Endothelial cell of umbilical vein (primary cell): ENCODE data around the gene PDCD1. TPM values are rescaled to one million over a fixed set of nuclear protein-coding genes. Genes with fewer than 3 reads are reported as not detected.
A peak's percentile ranks its signal among the peaks of the same experiment; 100 is the strongest.

Source experiments
- BruUV-seq: library from RNA; stranded (reverse); fragments of 400-500 nt; replicated peaks from 2 replicates; lab custom pipeline; 2021; lab: Mats Ljungman, UMichigan
- CTCF ChIA-PET: fragments of 300-600, 350-600 bp; sonication (Branson Sonifier 250); formaldehyde crosslinking; loops from one replicate; lab custom pipeline; 2021; ENCODE audit warnings: antibody characterized with exemption, inconsistent platforms; lab: Charles Lee
- POLR2A ChIA-PET: fragments of 300-600, 350-600 bp; sonication (Branson Sonifier 250); formaldehyde crosslinking; loops from one replicate; lab custom pipeline; 2021; ENCODE audit warnings: antibody characterized with exemption, inconsistent platforms; lab: Charles Lee
- DNase-seq: peaks from one replicate; pipeline ENCODE4 v3.0.0-alpha.2; 2011; ENCODE audit warnings: low read depth, low spot score
- FAIRE-seq: peaks from 2 replicates; lab custom pipeline; 2011; peaks lifted over from hg19 to GRCh38; lab: Jason Lieb, UNC
- H2AFZ ChIP-seq: 2 replicates; pipeline ENCODE4 v1.6.0; 2012; ENCODE audit warnings: low read depth, low read length, control low read depth, inconsistent platforms
- H3K27ac ChIP-seq: 2 replicates; pipeline ENCODE4 v1.5.1; 2011; ENCODE audit warnings: low read depth, mild to moderate bottlenecking, control low read depth, low read length, moderate library complexity; ENCODE audit not compliant: insufficient read depth
- H3K27me3 ChIP-seq, 2 experiments: 2 replicates each; pipeline versions ENCODE4 v1.6.0 to v1.6.1; 2011; ENCODE audit warnings: low read length in 2 of 2, mixed read lengths in 1 of 2; ENCODE audit not compliant: control insufficient read depth in 2 of 2, insufficient read depth in 2 of 2
- H3K36me3 ChIP-seq, 2 experiments: 2 replicates in 1 of 2; 3 replicates in 1 of 2; pipeline ENCODE4 v1.5.1; 2011; ENCODE audit warnings: low read length in 2 of 2, mild to moderate bottlenecking in 1 of 2, moderate library complexity in 1 of 2; ENCODE audit not compliant: control insufficient read depth in 2 of 2, insufficient read depth in 2 of 2; ENCODE audit errors: extremely low read depth in 1 of 2
- H3K4me1 ChIP-seq: 3 replicates; pipeline ENCODE4 v1.5.1; 2011; ENCODE audit warnings: mild to moderate bottlenecking, low read length; ENCODE audit not compliant: control insufficient read depth, insufficient read depth; ENCODE audit errors: extremely low read depth
- H3K4me2 ChIP-seq: 2 replicates; pipeline ENCODE4 v1.6.1; 2011; ENCODE audit warnings: low read length, control low read depth, mixed read lengths; ENCODE audit not compliant: insufficient read depth
- H3K4me3 ChIP-seq, 3 experiments: fragments of 200-600 bp in 1 of 3; sonication (generic), shearing (Covaris generic) in 1 of 3; replicated peaks in 1 of 3; 2 replicates each; pipeline ENCODE4 v1.5.1; 2011 to 2016; ENCODE audit warnings: control low read depth in 3 of 3, low read length in 3 of 3, mild to moderate bottlenecking in 2 of 3, inconsistent platforms in 1 of 3, low read depth in 1 of 3, moderate library complexity in 1 of 3; ENCODE audit not compliant: insufficient read depth in 1 of 3
- H3K79me2 ChIP-seq: 2 replicates; pipeline ENCODE4 v1.6.0; 2012; ENCODE audit warnings: low read length, inconsistent platforms; ENCODE audit not compliant: control insufficient read depth, insufficient read depth
- H3K9ac ChIP-seq: replicated peaks from 2 replicates; pipeline ENCODE3; 2011; ENCODE audit warnings: low read length, control low read depth; ENCODE audit not compliant: insufficient read depth; ENCODE audit errors: extremely low read depth
- H3K9me1 ChIP-seq: replicated peaks from 3 replicates; pipeline ENCODE4 v1.6.0; 2011; ENCODE audit warnings: mild to moderate bottlenecking, low read length; ENCODE audit not compliant: control insufficient read depth, insufficient read depth; ENCODE audit errors: extremely low read depth
- H3K9me3 ChIP-seq: replicated peaks from 2 replicates; pipeline ENCODE4 v1.5.1; 2012; ENCODE audit warnings: low read length, inconsistent platforms; ENCODE audit not compliant: control insufficient read depth, insufficient read depth
- H4K20me1 ChIP-seq: replicated peaks from 2 replicates; pipeline ENCODE3; 2011; ENCODE audit warnings: mild to moderate bottlenecking, low read length; ENCODE audit not compliant: control insufficient read depth, insufficient read depth; ENCODE audit errors: extremely low read depth
- EZH2 ChIP-seq: IDR thresholded peaks from 2 replicates; pipeline ENCODE4 v1.6.1; 2012; ENCODE audit warnings: borderline replicate concordance, low read depth, mild to moderate bottlenecking, moderate library complexity, low read length, inconsistent platforms; ENCODE audit not compliant: severe bottlenecking
- FOS ChIP-seq: IDR thresholded peaks from 2 replicates; pipeline ENCODE4 v1.6.1; 2011; ENCODE audit warnings: mild to moderate bottlenecking, low read length, moderate library complexity, borderline replicate concordance; ENCODE audit not compliant: insufficient read depth
- GATA2 ChIP-seq: IDR thresholded peaks from 2 replicates; pipeline ENCODE4 v1.7.0; 2011; ENCODE audit warnings: low read depth, mild to moderate bottlenecking, moderate library complexity, mixed read lengths, low read length; ENCODE audit not compliant: insufficient read length, insufficient read depth
- JUN ChIP-seq: IDR thresholded peaks from 2 replicates; pipeline ENCODE4 v1.6.1; 2011; ENCODE audit warnings: borderline replicate concordance, low read depth; ENCODE audit not compliant: insufficient read length, insufficient read depth
- MYC ChIP-seq: IDR thresholded peaks from one replicate; pipeline ENCODE4 v1.6.1; 2011; ENCODE audit warnings: mild to moderate bottlenecking, low read depth, low read length
- POLR2A ChIP-seq: IDR thresholded peaks from 2 replicates; pipeline ENCODE4 v1.6.1; 2012; ENCODE audit warnings: low read depth, mild to moderate bottlenecking, control low read depth, low read length
- POLR2AphosphoS5 ChIP-seq: IDR thresholded peaks from 2 replicates; pipeline ENCODE4 v1.6.1; 2012; ENCODE audit warnings: low read depth, mild to moderate bottlenecking, control low read depth, low read length, moderate library complexity; ENCODE audit not compliant: insufficient read depth
- dilution Hi-C: fragments of 300-500 bp; cut with MboI; formaldehyde crosslinking; loops from one replicate; pipeline ENCODE4 v1.15.0; 2019; ENCODE audit warnings: low sequenced_read_pairs; ENCODE audit not compliant: extremely low pct_ligation_motif_present
- intact Hi-C: fragments of 100-400 bp; cut with micrococcal nuclease; formaldehyde crosslinking; loops from one replicate; pipeline ENCODE4 v1.10.0; 2022
- polyA plus RNA-seq, 4 experiments: library from polyadenylated mRNA; depleted of rRNA in 3 of 4; stranded (reverse) in 3 of 4; unstranded in 1 of 4; fragments of >200 nt; gene quantifications; 2 replicates each; pipeline versions ENCODE4 v1.2.1 to v1.2.3, GENCODE V29; 2011 to 2012; ENCODE audit warnings: missing spikeins in 1 of 4
- total RNA-seq: library from RNA; stranded (reverse); gene quantifications from 2 replicates; pipeline ENCODE4 v1.2.3, GENCODE V29; 2021
- TF ChIP-seq, protein P1 (sequence below): IDR thresholded peaks from 2 replicates; pipeline ENCODE4 v1.6.1; 2011; ENCODE audit not compliant: insufficient read depth, insufficient read length
- TF ChIP-seq, protein P2 (sequence below), 2 donors: IDR thresholded peaks; 1 replicate in 1 of 2; 2 replicates in 1 of 2; pipeline ENCODE4 v1.5.1; 2011; ENCODE audit warnings: low read length in 2 of 2, mild to moderate bottlenecking in 2 of 2, moderate library complexity in 2 of 2, control low read depth in 1 of 2, inconsistent platforms in 1 of 2, low read depth in 1 of 2; ENCODE audit not compliant: insufficient read depth in 1 of 2; ENCODE audit errors: extremely low read depth in 1 of 2

PDCD1 gene
- total and polyA plus RNA-seq, 2 donors (not counting 3 experiments of a cell fraction or from before 2014, with no cell fraction given): not detected

DNA sequence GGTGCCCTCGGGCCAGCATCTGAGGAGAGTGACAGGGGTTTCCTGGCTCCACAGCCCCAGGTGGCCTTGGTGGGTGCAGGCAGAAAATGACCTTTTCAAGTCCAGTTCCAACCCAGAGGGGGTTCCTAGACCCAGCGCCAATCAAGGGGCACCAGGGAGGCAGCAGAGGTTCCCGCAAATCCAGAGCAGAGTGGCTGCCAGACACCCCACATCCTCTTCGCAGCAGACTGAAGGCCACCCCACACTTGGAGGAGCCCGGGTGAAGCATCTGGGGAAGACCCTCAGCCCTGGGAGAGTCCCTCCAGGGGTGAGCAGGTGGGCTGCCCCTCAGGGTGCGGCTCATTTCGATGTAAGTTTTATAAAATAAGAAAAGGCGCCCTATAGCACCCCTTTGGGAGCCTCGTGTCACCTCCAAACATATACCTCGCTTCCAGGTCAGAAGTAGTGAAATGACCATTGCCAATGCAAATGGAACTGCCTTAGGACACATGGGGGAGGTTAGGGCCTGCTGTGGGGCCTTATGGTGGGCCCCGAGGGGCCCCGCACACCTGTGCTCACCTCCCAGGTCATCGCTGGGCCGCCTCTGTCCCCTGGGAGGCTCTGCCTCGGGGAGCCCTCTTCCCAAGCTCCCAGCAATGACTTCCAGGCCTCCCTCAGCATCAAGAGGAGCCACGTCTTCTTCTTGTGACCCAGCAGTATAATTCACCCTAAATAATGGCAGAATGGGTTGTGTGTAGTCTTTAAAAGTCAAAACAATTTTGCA, 21.8 kb upstream of the PDCD1 start:
- BruUV-seq: no TSS peak
- ChIA-PET POLR2A (no interaction called here), CTCF (interaction anchor here (2.1 kb wide), 1 partner anchor 178 kb away, joined by 8 read pairs; the partner anchor contains the start of gene ING5)
- no peaks in the 10 kb centered on the region for H3K9me1 ChIP-seq
- no peaks in the 10 kb centered on the region for H3K9me3 ChIP-seq
- no peak for DNase-seq
- H4K20me1 ChIP-seq: no peaks in the 10 kb centered on the region
- H3K4me2 ChIP-seq: peak overlapping the region; percentile 39
- no peak overlapping the region for H3K9ac ChIP-seq
- intact Hi-C loops (loop anchor here (1.0 to 5.0 kb wide), 5 partner anchors 146 to 523 kb away; partner anchors contain the start of genes D2HGDH, DTYMK, FARP2 and ING5), dilution Hi-C loops (no loop called here)
- H3K27me3 ChIP-seq: no peaks in the 10 kb centered on the region
- FAIRE-seq: no peak
- H3K27ac ChIP-seq: no peak overlapping the region
- peak overlapping the region; percentile 88 for H2AFZ ChIP-seq
- H3K79me2 ChIP-seq: no peaks in the 10 kb centered on the region
- H3K4me1 ChIP-seq: peaks cover 3% of the 10 kb centered on the region
- TF ChIP-seq, protein P1, sequence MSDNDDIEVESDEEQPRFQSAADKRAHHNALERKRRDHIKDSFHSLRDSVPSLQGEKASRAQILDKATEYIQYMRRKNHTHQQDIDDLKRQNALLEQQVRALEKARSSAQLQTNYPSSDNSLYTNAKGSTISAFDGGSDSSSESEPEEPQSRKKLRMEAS: no peak
- TF ChIP-seq FOS: no peak
- TF ChIP-seq GATA2: no peak
- TF ChIP-seq POLR2AphosphoS5: no peak
- no peak for TF ChIP-seq JUN
- TF ChIP-seq POLR2A: no peak
- TF ChIP-seq, protein P2, sequence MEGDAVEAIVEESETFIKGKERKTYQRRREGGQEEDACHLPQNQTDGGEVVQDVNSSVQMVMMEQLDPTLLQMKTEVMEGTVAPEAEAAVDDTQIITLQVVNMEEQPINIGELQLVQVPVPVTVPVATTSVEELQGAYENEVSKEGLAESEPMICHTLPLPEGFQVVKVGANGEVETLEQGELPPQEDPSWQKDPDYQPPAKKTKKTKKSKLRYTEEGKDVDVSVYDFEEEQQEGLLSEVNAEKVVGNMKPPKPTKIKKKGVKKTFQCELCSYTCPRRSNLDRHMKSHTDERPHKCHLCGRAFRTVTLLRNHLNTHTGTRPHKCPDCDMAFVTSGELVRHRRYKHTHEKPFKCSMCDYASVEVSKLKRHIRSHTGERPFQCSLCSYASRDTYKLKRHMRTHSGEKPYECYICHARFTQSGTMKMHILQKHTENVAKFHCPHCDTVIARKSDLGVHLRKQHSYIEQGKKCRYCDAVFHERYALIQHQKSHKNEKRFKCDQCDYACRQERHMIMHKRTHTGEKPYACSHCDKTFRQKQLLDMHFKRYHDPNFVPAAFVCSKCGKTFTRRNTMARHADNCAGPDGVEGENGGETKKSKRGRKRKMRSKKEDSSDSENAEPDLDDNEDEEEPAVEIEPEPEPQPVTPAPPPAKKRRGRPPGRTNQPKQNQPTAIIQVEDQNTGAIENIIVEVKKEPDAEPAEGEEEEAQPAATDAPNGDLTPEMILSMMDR (IDR thresholded peaks at IDR 0.05; ENCODE audit: extremely low read depth in 1 of 2, insufficient read depth in 1 of 2, low read depth in 1 of 2, low read length in 2 of 2): no peak
- no peak for TF ChIP-seq EZH2
- TF ChIP-seq MYC: no peak
- H3K36me3 ChIP-seq: no peaks in the 10 kb centered on the region
- H3K4me3 ChIP-seq: peak overlapping the region in 2 of 3 experiments; percentile 40 to 73
